GM23338 (cell line): ENCODE results near the gene KBTBD4. TPM values are rescaled to one million over a fixed set of nuclear protein-coding genes. Genes with fewer than 3 reads are reported as not detected.

Experiments
- ATAC-seq: fragments of 200-7000 bp; cut with Tn5 transposase; 3 replicates; pipeline ENCODE4 v1.9.1; 2020
- DNase-seq: peaks from one replicate; pipeline ENCODE4 v3.0.0-alpha.2; 2015; ENCODE audit warnings: low spot score
- H2AFZ ChIP-seq: fragments of 200-600 bp; sonication (generic); 2 replicates; pipeline ENCODE4 v1.8.0; 2016; ENCODE audit warnings: antibody characterized with exemption, mild to moderate bottlenecking, moderate library complexity
- H3F3A ChIP-seq: fragments of 200-600 bp; sonication (generic); replicated peaks from 2 replicates; pipeline ENCODE4 v1.8.0; 2017; ENCODE audit warnings: antibody characterized with exemption, mixed run types, low read depth
- H3K27ac ChIP-seq: fragments of 200-600 bp; sonication (generic); 2 replicates; pipeline ENCODE4 v1.6.1; 2016; ENCODE audit warnings: low read depth
- H3K27me3 ChIP-seq: fragments of 200-600 bp; sonication (generic); 2 replicates; pipeline ENCODE4 v1.8.0; 2016; ENCODE audit warnings: mild to moderate bottlenecking, mixed run types, moderate library complexity; ENCODE audit not compliant: insufficient read depth
- H3K36me3 ChIP-seq: fragments of 200-600 bp; sonication (generic); 2 replicates; pipeline ENCODE4 v1.8.0; 2016; ENCODE audit warnings: mild to moderate bottlenecking; ENCODE audit not compliant: insufficient read depth
- H3K4me1 ChIP-seq: fragments of 200-600 bp; sonication (generic); 2 replicates; pipeline ENCODE4 v1.8.0; 2016; ENCODE audit warnings: mild to moderate bottlenecking, moderate library complexity; ENCODE audit not compliant: insufficient read depth
- H3K4me2 ChIP-seq: fragments of 200-600 bp; sonication (generic); 2 replicates; pipeline ENCODE4 v1.7.1; 2017; ENCODE audit warnings: mixed run types
- H3K4me3 ChIP-seq: fragments of 200-600 bp; sonication (generic); 2 replicates; pipeline ENCODE4 v1.6.1; 2016; ENCODE audit warnings: mixed run types
- H3K79me2 ChIP-seq: fragments of 200-600 bp; sonication (generic); replicated peaks from 2 replicates; pipeline ENCODE4 v1.8.0; 2017; ENCODE audit warnings: mild to moderate bottlenecking; ENCODE audit not compliant: insufficient read depth
- H3K9me2 ChIP-seq: fragments of 200-600 bp; sonication (generic); 2 replicates; pipeline ENCODE4 v1.8.0; 2017; ENCODE audit not compliant: insufficient read depth
- H4K20me1 ChIP-seq: fragments of 200-600 bp; sonication (generic); replicated peaks from 2 replicates; pipeline ENCODE4 v1.8.0; 2017; ENCODE audit warnings: mild to moderate bottlenecking; ENCODE audit not compliant: insufficient read depth
- H3K27ac Mint-ChIP-seq: 2 replicates; pipeline ENCODE4 v1.8.0; 2020; ENCODE audit warnings: inconsistent platforms, mild to moderate bottlenecking, moderate library complexity, mixed read lengths
- H3K27me3 Mint-ChIP-seq: 3 replicates; pipeline ENCODE4 v1.8.0; 2022; ENCODE audit warnings: low read depth, mild to moderate bottlenecking, moderate library complexity, mixed read lengths, inconsistent platforms; ENCODE audit not compliant: insufficient read depth, poor library complexity
- H3K36me3 Mint-ChIP-seq: 3 replicates; pipeline ENCODE4 v1.8.0; 2021; ENCODE audit warnings: low read depth, mild to moderate bottlenecking, inconsistent platforms, moderate library complexity, mixed read lengths
- H3K4me1 Mint-ChIP-seq: 3 replicates; pipeline ENCODE4 v1.8.0; 2020; ENCODE audit warnings: mild to moderate bottlenecking, inconsistent platforms, mixed read lengths
- H3K4me3 Mint-ChIP-seq: 3 replicates; pipeline ENCODE4 v1.8.0; 2021; ENCODE audit warnings: moderate library complexity, mild to moderate bottlenecking, inconsistent platforms, mixed read lengths
- H3K9me3 Mint-ChIP-seq: 3 replicates; pipeline ENCODE4 v1.8.0; 2020; ENCODE audit warnings: moderate library complexity, mild to moderate bottlenecking, inconsistent platforms, mixed read lengths
- CREB1 ChIP-seq: fragments of 250-450 bp; sonication (Bioruptor Pico); IDR thresholded peaks from 2 replicates; pipeline ENCODE4 v1.5.0; 2020; ENCODE audit warnings: low read depth, mild to moderate bottlenecking, moderate library complexity
- EZH2 ChIP-seq: fragments of 200-600 bp; sonication (generic); IDR thresholded peaks from one replicate; pipeline ENCODE4 v1.8.0; 2017; ENCODE audit warnings: antibody characterized with exemption, mild to moderate bottlenecking, low read depth; ENCODE audit not compliant: unreplicated experiment
- EZH2phosphoT487 ChIP-seq: fragments of 200-600 bp; sonication (generic); IDR thresholded peaks from one replicate; pipeline ENCODE4 v1.8.1; 2018; ENCODE audit warnings: antibody characterized with exemption; ENCODE audit not compliant: unreplicated experiment
- JUNB ChIP-seq: IDR thresholded peaks from one replicate; pipeline ENCODE4 v1.6.1; 2016; ENCODE audit warnings: antibody characterized with exemption; ENCODE audit not compliant: unreplicated experiment
- NANOG ChIP-seq: IDR thresholded peaks from 2 replicates; pipeline ENCODE4 v1.6.1; 2016; ENCODE audit warnings: antibody characterized with exemption, borderline replicate concordance
- POLR2AphosphoS5 ChIP-seq: IDR thresholded peaks from 2 replicates; pipeline ENCODE4 v1.6.1; 2016; ENCODE audit warnings: antibody characterized with exemption, low read depth
- REST ChIP-seq: IDR thresholded peaks from one replicate; pipeline ENCODE4 v1.6.1; 2018; ENCODE audit warnings: antibody characterized with exemption; ENCODE audit not compliant: unreplicated experiment
- ZNF114 ChIP-seq: fragments of 250-450 bp; sonication (Bioruptor Pico); IDR thresholded peaks from 2 replicates; pipeline ENCODE4 v1.5.0; 2020; ENCODE audit warnings: mild to moderate bottlenecking, moderate library complexity
- ZNF331 ChIP-seq: fragments of 250-450 bp; sonication (Bioruptor Pico); IDR thresholded peaks from 2 replicates; pipeline ENCODE4 v1.5.0; 2020; ENCODE audit warnings: low read depth, mild to moderate bottlenecking, moderate library complexity
- ZNF462 ChIP-seq: fragments of 250-450 bp; sonication (Bioruptor Pico); IDR thresholded peaks from 2 replicates; pipeline ENCODE4 v1.5.0; 2020; ENCODE audit warnings: mild to moderate bottlenecking, moderate library complexity
- polyA plus RNA-seq: library from polyadenylated mRNA; unstranded; fragments of >200 nt; fragmentation: Nextera tagmentation; extraction: Ambion mirVana; gene quantifications from 2 replicates; pipeline ENCODE4 v1.2.1, GENCODE V29; 2016
- total RNA-seq: library from RNA; depleted of rRNA; stranded (reverse); fragments of >200 nt; shearing (Covaris generic); gene quantifications from 2 replicates; pipeline ENCODE4 v1.2.3, GENCODE V29; 2014

The KBTBD4 gene
- total and polyA plus RNA-seq, 2 experiments from 2014 or later: 5.8 to 16.6 TPM

GRCh38 chr11:47532597-47533213, 46.1 kb downstream of the KBTBD4 start (continued):
- TF ChIP-seq ZNF462 (CRISPR knock-in tag) (no peak), ZNF114 (no peak), JUNB (no peak), POLR2AphosphoS5 (no peak), ZNF331 (no peak), EZH2 (no peak), NANOG (no peak), EZH2phosphoT487 (no peak)

- ATAC-seq: no peak
- DNase-seq: no peak
- no peaks in the 10 kb centered on the region for H3K9me3 Mint-ChIP-seq
- no peak overlapping the region for H3K4me3 ChIP-seq
- H3K36me3 ChIP-seq: no peaks in the 10 kb centered on the region
- H3K36me3 Mint-ChIP-seq: peaks cover 15% of the 10 kb centered on the region; the same call in 2 of the 3 replicates
- H3K4me1 Mint-ChIP-seq: peaks cover 12% of the 10 kb centered on the region
- H4K20me1 ChIP-seq: peaks cover 85% of the 10 kb centered on the region
- no peaks in the 10 kb centered on the region for H3K27me3 ChIP-seq
- H3F3A ChIP-seq: no peaks in the 10 kb centered on the region
- peaks cover 25% of the 10 kb centered on the region for H3K4me1 ChIP-seq
- peaks cover 1% of the 10 kb centered on the region for H3K27me3 Mint-ChIP-seq
- no peak overlapping the region for H3K4me3 Mint-ChIP-seq
- no peak overlapping the region for H2AFZ ChIP-seq
- H3K27ac ChIP-seq: peak overlapping the region; percentile 47; the same call in 1 of the 2 replicates
- H3K4me2 ChIP-seq: no peak overlapping the region
- no peak overlapping the region for H3K27ac Mint-ChIP-seq
- peaks cover 100% of the 10 kb centered on the region for H3K79me2 ChIP-seq
- no peaks in the 10 kb centered on the region for H3K9me2 ChIP-seq
- TF ChIP-seq ZNF331 (no peak), REST (no peak), NANOG (no peak), ZNF114 (no peak), CREB1 (CRISPR knock-in tag) (no peak), EZH2phosphoT487 (no peak)
Measured at GRCh38 chr11:47531666-47532065, 47.1 kb downstream of the KBTBD4 start.
